Vagina (tissue), 2 donors: ENCODE measurements around the gene CFAP92.

Experiments used
- CTCF ChIP-seq, 3 experiments: fragments of 450-650 bp in 2 of 3; fragments of 200-600 bp in 1 of 3; sonication (generic) in 1 of 3; IDR thresholded peaks; one replicate each; pipeline ENCODE4 v1.5.1; 2017 to 2019; ENCODE audit warnings: antibody characterized with exemption in 3 of 3, mild to moderate bottlenecking in 2 of 3, moderate library complexity in 2 of 3
- POLR2A ChIP-seq, 2 donors: fragments of 450-650 bp; IDR thresholded peaks; one replicate each; pipeline ENCODE4 v1.6.1; 2017; ENCODE audit warnings: antibody characterized with exemption in 2 of 2, mild to moderate bottlenecking in 2 of 2, moderate library complexity in 2 of 2

- TF ChIP-seq CTCF (IDR thresholded peaks at IDR 0.05) (no peak), POLR2A (IDR thresholded peaks at IDR 0.05) (no peak)
Measured at GRCh38 chr3:129031476-129032215, 37.8 kb upstream of the CFAP92 start.
